Lower leg skin (tissue), 3 donors: ENCODE data around the gene DMKN.

Source experiments
- POLR2A ChIP-seq, 2 donors: fragments of 450-650 bp; IDR thresholded peaks; one replicate each; pipeline ENCODE4 v1.6.1; 2016 to 2017; ENCODE audit warnings: antibody characterized with exemption in 2 of 2, mild to moderate bottlenecking in 1 of 2, moderate library complexity in 1 of 2
- TF ChIP-seq, protein P1 (sequence below), 3 donors: fragments of 450-650 bp; IDR thresholded peaks; one replicate each; pipeline ENCODE4 v1.5.1; 2016; ENCODE audit warnings: antibody characterized with exemption in 3 of 3, mild to moderate bottlenecking in 3 of 3, moderate library complexity in 2 of 3

- TF ChIP-seq POLR2A (IDR thresholded peaks at IDR 0.05) = no peak
- TF ChIP-seq, protein P1, sequence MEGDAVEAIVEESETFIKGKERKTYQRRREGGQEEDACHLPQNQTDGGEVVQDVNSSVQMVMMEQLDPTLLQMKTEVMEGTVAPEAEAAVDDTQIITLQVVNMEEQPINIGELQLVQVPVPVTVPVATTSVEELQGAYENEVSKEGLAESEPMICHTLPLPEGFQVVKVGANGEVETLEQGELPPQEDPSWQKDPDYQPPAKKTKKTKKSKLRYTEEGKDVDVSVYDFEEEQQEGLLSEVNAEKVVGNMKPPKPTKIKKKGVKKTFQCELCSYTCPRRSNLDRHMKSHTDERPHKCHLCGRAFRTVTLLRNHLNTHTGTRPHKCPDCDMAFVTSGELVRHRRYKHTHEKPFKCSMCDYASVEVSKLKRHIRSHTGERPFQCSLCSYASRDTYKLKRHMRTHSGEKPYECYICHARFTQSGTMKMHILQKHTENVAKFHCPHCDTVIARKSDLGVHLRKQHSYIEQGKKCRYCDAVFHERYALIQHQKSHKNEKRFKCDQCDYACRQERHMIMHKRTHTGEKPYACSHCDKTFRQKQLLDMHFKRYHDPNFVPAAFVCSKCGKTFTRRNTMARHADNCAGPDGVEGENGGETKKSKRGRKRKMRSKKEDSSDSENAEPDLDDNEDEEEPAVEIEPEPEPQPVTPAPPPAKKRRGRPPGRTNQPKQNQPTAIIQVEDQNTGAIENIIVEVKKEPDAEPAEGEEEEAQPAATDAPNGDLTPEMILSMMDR (IDR thresholded peaks at IDR 0.05) = no peak
Measured at GRCh38 chr19:35543280-35544109, 30.0 kb upstream of the DMKN start.
